GM18499 (cell line): ENCODE measurements around the gene PREB.
"Not testable (repeated sequence)": the region's sequence is repeated elsewhere in the genome, so short reads cannot be mapped to it uniquely, and the experiment has no call there.

Source experiments
- ATAC-seq: cut with Tn5 transposase; IDR thresholded peaks from one replicate; pipeline ENCODE4 v1.9.1; 2021; ENCODE audit warnings: moderate number of reproducible peaks; ENCODE audit not compliant: insufficient read depth, unreplicated experiment

Gene PREB, protein sequence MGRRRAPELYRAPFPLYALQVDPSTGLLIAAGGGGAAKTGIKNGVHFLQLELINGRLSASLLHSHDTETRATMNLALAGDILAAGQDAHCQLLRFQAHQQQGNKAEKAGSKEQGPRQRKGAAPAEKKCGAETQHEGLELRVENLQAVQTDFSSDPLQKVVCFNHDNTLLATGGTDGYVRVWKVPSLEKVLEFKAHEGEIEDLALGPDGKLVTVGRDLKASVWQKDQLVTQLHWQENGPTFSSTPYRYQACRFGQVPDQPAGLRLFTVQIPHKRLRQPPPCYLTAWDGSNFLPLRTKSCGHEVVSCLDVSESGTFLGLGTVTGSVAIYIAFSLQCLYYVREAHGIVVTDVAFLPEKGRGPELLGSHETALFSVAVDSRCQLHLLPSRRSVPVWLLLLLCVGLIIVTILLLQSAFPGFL

GRCh38 chr2:27133905-27134780 lies at the start of gene PREB:
Gene PREB, minus strand, starts transcription at chr2:27134636. Its CDS starts 215 bp downstream, at chr2:27134421.
- peak; percentile 52 for ATAC-seq

DNA sequence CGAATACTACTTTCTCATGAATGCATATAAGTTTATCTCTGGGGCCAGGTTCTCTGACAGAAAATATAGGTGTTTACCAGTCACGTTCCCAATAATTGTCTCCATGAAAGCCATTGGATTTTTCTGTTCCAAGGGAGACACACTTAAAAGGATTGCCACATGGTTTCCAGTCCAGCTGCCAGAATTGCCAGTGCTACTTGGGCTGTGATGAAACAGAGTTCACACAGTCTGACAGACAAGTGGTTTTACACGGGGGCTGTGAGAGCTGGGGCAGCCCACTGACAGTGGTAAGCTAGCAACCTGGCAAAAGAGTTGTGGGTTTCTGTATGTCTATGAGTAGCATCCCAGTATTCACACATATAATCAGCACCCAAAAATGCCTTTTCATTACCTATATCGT lies 49.7 kb upstream of the PREB start:
- ATAC-seq: no peak

- no peak for ATAC-seq
Measured at GRCh38 chr2:27182346-27182745, 47.9 kb upstream of the PREB start.

DNA sequence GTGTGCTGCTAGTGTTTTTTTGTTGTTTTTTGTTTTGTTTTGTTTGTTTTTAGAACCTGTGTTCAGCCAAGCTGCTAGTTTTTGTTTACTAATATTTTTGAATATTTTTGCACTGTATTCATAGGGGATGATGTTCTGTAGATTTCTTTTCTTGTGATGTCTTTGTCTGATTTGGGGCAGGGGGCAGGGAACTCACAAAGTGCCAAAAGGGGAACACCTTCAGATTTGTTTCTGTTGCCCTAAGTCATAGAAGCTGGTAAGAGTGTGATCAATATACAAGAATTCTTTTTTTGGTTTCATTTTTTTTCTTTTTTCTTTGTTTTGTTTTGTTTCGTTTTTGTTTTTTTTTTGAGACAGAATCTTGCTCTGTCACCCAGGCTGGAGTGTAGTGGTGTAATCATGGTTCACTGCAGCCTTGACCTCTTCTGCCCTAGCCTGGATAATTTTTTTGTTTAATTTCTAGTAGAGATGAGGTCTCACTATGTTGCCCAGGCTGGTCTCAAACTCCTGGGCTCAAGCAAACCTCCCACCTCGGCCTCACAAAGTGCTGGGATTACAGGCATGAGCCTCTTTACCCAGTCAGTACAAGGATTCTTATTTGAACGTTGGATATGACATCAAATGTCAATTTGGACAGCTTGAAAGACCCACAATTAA lies 45.0 kb upstream of the PREB start:
- ATAC-seq: no peak

GRCh38 chr2:27178469-27178868 lies 44.0 kb upstream of the PREB start:
- ATAC-seq: no peak

DNA sequence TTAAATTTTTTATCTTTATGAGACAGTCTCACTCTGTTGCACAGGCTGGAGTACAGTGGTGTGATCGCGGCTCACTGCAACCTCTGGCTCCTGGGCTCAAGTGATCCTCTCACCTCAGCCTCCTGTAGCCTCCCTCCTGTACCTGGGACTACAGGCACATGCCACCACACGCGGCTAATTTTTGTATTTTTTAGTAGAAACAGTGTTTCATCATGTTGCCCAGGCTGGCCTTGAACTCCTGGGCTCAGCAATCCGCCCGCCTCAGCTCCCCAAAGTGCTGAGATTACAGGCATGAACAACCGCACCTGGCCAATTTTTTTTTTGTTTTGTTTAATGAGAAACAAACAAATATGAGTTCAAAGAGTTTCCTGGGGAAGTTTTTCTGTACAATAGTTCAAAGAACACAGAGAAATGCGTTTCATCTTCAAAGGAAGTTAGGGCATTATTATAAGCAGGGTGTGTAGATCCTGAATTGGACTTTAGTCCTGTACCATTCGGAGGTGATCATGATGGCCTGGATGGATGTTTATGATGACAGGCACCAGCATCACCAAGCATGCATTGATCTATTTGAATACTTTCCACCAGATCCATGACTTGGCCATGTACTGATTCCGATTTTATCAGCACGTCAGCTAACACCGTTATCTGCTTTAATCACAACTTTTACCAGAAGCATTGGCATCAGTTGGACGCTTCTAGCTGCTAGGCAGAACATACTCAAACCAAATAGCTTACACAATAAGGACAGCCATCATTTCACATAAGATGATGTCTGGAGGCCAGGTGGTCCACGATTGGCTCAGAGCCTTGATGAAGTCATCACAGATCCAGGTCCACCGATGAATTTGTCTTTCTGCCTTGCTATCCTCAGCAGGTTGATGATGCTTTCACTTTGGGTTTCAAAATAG lies 43.3 kb upstream of the PREB start:
- no peak for ATAC-seq

- ATAC-seq: not testable (repeated sequence)
Measured at GRCh38 chr2:27175781-27176180, 41.3 kb upstream of the PREB start.

- no peak for ATAC-seq
Measured at GRCh38 chr2:27175330-27175729, 40.9 kb upstream of the PREB start.

DNA sequence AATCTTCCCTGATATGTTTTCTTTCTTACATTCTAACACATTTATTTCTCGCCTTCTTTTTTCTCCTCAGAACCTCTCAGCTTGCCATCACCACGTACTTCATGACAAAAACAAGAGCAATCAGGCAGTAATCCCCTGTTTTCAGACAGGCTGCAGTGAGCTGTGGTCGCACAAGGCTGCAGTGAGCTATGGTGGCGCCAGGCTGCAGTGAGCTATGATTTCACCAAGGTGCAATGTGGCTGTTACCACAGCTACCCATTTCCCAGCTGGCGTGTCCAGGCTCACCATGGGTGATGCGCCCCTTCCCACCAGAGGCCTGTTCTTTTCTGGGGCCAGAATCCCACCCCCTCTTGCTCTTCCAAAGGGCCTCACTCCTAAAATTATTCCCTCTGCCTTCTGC lies 40.2 kb upstream of the PREB start:
- no peak for ATAC-seq

GRCh38 chr2:27171351-27171848 lies 37.0 kb upstream of the PREB start:
- ATAC-seq: no peak

DNA sequence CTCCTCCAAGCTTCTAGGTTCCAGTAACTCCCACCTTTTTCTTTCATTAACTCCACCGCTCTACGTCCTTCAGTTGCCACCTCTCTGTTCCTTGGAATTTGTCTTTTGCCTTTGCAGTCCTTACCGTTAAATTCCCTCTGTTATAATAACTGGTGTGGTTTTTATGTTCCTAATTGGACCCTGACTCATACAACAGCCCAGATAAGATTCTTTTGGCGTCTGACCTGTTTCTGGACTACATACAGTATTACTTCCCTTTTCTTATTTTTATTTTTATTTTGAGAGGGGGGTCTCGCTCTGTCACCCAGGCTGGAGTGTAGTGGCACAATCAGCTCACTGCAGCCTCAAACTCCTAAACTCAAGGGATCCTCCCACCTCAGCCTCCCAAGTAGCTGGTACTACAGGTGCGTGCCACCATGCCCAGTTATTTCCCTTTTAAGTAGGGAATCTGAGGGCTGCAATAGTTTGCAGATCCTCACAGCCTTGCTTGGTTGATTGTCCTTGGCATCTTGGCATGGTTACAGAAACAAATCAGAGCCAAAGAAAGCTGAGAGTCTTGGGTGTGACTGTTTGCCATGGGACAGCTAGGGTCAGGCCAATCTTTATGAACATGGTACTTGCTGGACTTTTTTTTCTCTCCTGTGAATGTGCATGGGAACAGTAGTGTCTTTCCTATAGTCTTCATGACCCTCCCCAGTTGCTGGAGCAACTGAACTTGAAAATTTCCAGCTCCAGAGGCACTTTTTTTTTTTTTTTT lies 36.3 kb upstream of the PREB start:
- no peak for ATAC-seq

DNA sequence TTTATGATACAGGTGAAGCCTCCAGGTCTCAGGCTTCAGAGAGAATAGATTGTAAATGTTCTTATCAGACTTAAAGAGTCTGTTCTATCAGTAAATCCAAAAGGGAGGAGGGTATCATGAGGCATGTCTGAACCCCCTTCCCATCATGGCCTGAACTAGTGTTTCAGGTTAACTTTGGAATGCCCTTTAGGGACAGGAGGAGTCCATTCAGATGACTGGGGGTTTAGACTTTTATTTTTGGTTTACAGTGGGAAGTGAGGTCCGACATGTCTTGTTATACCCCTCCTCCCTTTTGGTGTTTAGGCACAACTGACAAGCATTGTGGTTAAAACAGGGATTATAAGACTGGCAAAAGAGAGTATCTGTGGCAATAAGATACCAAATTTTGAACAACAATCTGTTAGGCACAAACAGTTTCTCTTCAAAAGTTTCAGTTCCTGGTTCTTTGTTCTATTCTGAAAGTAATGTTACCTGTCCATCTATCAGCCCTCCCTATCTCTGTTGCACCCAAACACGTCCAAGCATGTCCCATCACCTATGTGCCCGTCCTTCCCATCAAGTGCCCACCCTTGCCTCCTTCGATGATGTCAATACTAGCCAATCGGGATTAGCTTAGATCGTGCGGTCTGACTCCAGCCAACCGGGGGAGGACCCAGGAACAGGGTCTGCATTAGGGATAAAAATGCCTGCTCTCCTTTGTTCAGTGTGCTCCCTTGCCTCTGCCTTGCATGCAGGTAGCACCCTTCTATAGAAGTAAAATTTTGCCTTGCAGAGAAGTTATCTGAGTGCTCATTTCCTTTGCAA lies 30.7 kb upstream of the PREB start:
- no peak for ATAC-seq

DNA sequence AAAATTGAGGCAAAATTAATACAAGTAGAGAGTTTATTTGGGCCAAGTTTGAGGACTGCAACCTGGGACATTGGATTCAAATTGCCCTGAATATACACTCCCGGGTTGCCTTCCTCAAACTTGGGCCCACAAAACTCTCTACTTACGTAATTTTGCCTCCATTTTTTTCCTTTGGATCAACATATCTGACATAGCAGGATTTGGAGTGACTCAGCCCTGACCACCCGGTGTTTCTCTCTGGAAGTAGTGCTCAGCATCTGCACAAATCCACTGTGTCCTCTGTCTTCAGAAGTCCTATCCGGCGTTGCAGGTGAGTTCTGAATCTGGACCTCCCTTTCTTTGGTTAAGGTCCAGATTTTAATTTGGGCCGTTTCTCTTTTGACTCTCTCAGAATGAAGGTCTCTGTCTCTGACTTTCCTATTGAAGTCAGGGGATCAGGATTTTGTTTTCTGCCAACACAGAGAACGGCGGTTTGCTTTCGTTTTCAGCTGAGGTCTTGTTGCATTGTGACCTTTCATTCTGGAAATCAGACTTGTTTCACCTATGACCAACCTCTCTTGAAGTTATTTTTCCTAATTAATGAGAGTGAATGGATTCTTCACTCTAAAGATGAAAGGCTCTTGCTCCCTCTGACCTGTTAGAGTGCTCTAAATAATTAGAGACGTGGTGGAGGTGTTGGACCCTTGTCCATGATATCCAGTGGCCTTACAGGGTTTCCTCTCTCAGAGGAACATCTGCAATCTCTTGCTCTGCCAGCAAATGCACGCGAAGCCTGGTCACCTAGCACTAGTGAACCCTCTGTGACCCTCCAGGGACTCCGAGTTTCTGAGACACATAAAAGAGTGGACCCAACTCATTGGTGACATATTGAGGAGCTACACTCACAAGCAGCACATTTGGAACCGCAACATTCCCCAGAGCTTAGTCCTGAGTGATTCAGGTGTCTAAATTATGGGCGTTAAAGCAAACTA lies 28.0 kb upstream of the PREB start:
- no peak for ATAC-seq

- ATAC-seq: no peak
Measured at GRCh38 chr2:27160191-27160590, 25.8 kb upstream of the PREB start.

DNA sequence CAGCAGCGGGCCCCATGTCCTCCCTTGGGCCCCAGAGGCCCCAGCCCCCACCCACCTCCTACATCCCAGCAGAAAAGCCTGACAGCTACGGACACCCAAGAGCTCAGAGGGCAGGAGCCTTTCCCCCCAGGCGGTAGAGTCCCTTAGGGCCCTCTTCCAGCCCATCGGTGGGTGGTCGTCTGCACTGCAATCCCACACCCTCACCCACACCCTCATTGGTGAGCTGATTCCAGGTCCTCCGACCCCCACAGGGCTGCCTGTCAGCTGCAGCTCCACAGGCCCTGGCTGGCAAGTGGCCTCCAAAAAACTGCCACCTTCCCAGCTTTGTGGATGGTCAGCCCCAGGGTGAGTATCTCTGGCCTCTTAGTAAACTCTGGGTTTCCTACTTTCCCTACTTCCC lies 24.8 kb upstream of the PREB start:
- no peak for ATAC-seq

GRCh38 chr2:27158468-27158867 lies 24.0 kb upstream of the PREB start:
- ATAC-seq: no peak

DNA sequence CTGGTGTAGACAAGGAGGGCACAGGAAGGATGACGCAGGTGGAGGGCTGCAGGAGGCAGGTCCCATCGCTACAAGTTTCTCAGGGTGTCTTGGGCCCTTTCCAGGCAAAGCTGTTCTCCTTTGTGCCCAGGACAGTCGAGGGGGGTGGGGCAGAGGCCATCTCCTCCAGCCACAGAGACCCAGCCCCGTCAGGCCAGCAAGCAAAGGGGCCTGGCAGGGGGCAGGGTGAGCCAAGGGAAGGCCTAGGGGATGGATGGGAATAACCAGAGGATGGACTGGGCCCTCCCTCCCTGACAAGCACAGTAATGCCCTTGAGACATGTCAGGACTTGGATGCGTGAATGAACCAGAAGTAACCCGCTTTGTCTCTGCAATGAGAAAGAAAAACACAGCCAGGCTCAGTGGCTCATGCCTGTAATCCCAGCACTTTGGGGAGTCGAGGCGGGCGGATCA lies 20.7 kb upstream of the PREB start:
- ATAC-seq: no peak
